ENCODE results near the gene PPP2R5A.

DNA sequence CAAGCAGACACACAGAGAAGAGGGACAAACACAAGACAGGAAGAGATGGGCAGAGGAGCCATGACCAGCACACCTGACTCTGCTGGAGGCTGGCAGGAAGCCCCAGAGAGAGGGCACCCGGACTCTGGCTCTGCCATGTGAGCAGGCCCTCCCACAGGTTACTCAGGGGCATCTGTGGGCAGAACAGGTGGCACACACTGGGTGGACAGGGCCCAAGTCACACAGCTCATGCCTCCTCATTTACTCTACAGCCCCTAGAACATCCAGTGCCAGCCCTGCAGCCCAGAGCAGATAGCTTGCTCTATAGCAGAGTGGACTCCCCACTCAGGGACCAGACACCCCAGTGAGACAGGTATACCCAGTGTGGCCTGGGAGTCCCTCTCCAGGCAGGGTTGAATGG lies 100.8 kb downstream of the PPP2R5A start:
- TF ChIP-seq, protein P1, sequence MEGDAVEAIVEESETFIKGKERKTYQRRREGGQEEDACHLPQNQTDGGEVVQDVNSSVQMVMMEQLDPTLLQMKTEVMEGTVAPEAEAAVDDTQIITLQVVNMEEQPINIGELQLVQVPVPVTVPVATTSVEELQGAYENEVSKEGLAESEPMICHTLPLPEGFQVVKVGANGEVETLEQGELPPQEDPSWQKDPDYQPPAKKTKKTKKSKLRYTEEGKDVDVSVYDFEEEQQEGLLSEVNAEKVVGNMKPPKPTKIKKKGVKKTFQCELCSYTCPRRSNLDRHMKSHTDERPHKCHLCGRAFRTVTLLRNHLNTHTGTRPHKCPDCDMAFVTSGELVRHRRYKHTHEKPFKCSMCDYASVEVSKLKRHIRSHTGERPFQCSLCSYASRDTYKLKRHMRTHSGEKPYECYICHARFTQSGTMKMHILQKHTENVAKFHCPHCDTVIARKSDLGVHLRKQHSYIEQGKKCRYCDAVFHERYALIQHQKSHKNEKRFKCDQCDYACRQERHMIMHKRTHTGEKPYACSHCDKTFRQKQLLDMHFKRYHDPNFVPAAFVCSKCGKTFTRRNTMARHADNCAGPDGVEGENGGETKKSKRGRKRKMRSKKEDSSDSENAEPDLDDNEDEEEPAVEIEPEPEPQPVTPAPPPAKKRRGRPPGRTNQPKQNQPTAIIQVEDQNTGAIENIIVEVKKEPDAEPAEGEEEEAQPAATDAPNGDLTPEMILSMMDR (IDR thresholded peaks at IDR 0.05) = no peak
- TF ChIP-seq POLR2A (IDR thresholded peaks at IDR 0.05) = no peak

All from breast epithelium (tissue), 3 donors.